Measurements from ENCODE around the gene ZMYND8. TPM values are rescaled to one million over a fixed set of nuclear protein-coding genes. Genes with fewer than 3 reads are reported as not detected.

ZMYND8 gene
- total and polyA plus RNA-seq, 2 of the 8 experiments (the other 6 are each of a cell fraction or from before 2014, with no cell fraction given): 50.5 to 163 TPM

GRCh38 chr20:47315339-47316056 is 41.0 kb downstream of the ZMYND8 start (continued):
- TF ChIP-seq, protein P1, sequence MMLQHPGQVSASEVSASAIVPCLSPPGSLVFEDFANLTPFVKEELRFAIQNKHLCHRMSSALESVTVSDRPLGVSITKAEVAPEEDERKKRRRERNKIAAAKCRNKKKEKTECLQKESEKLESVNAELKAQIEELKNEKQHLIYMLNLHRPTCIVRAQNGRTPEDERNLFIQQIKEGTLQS (IDR thresholded peaks at IDR 0.05; ENCODE audit: insufficient read depth, low read depth, low read length): no peak
- TF ChIP-seq EP300 (IDR thresholded peaks at IDR 0.05; ENCODE audit: borderline replicate concordance in 1 of 2, low read depth in 2 of 2, low read length in 2 of 2) (no peak), EZH2 (IDR thresholded peaks at IDR 0.05; ENCODE audit: low read depth, low read length, severe bottlenecking) (no peak), TBP (IDR thresholded peaks at IDR 0.05; ENCODE audit: low read depth, low read length) (no peak; the same call in 1 of the 2 replicates), CTBP2 (IDR thresholded peaks at IDR 0.05; ENCODE audit: borderline replicate concordance, insufficient read depth, insufficient read length, low read length) (no peak), NRF1 (IDR thresholded peaks at IDR 0.05; ENCODE audit: low read depth, low read length) (no peak), JUN (IDR thresholded peaks at IDR 0.05; ENCODE audit: low read depth, low read length) (no peak), SP1 (IDR thresholded peaks at IDR 0.05; ENCODE audit: low read depth, low read length) (0 out of 2 replicates have a peak, but pooled peaks have one; percentile 25), RAD21 (IDR thresholded peaks at IDR 0.05 in 1 of 2, conservative IDR thresholded peaks at IDR 0.05 in 1 of 2; ENCODE audit: low read depth in 2 of 2, low read length in 2 of 2) (peak in 1 of 2 experiments; percentile 7; a peak in 1 of 4 replicates), CHD1 (IDR thresholded peaks at IDR 0.05; ENCODE audit: low read depth, low read length) (no peak), ASH2L (IDR thresholded peaks at IDR 0.05; ENCODE audit: low read length) (no peak), CREB1 (IDR thresholded peaks at IDR 0.05) (no peak), MAFK (IDR thresholded peaks at IDR 0.05; ENCODE audit: low read depth, low read length) (peak; percentile 79; the same call in 1 of the 2 replicates), SUZ12 (IDR thresholded peaks at IDR 0.05; ENCODE audit: low read length) (no peak), CEBPB (IDR thresholded peaks at IDR 0.05; ENCODE audit: low read depth, low read length) (no peak), POLR2AphosphoS5 (IDR thresholded peaks at IDR 0.05; ENCODE audit: low read depth, low read length) (peak; percentile 60; the same call in 1 of the 2 replicates), SP2 (IDR thresholded peaks at IDR 0.05; ENCODE audit: low read length) (no peak), CHD2 (IDR thresholded peaks at IDR 0.05; ENCODE audit: low read length) (0 out of 2 replicates have a peak, but pooled peaks have one; percentile 52), EGR1 (IDR thresholded peaks at IDR 0.05; ENCODE audit: borderline replicate concordance, low read depth, low read length) (peak; percentile 25; the same call in 1 of the 2 replicates)
- TF ChIP-seq, protein P2, sequence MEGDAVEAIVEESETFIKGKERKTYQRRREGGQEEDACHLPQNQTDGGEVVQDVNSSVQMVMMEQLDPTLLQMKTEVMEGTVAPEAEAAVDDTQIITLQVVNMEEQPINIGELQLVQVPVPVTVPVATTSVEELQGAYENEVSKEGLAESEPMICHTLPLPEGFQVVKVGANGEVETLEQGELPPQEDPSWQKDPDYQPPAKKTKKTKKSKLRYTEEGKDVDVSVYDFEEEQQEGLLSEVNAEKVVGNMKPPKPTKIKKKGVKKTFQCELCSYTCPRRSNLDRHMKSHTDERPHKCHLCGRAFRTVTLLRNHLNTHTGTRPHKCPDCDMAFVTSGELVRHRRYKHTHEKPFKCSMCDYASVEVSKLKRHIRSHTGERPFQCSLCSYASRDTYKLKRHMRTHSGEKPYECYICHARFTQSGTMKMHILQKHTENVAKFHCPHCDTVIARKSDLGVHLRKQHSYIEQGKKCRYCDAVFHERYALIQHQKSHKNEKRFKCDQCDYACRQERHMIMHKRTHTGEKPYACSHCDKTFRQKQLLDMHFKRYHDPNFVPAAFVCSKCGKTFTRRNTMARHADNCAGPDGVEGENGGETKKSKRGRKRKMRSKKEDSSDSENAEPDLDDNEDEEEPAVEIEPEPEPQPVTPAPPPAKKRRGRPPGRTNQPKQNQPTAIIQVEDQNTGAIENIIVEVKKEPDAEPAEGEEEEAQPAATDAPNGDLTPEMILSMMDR (IDR thresholded peaks at IDR 0.05; ENCODE audit: control extremely low read depth in 1 of 3, insufficient read depth in 1 of 3, low read depth in 1 of 3, low read length in 3 of 3): no peak
- TF ChIP-seq, protein P3, sequence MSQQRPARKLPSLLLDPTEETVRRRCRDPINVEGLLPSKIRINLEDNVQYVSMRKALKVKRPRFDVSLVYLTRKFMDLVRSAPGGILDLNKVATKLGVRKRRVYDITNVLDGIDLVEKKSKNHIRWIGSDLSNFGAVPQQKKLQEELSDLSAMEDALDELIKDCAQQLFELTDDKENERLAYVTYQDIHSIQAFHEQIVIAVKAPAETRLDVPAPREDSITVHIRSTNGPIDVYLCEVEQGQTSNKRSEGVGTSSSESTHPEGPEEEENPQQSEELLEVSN (IDR thresholded peaks at IDR 0.05): no peak

Measured in H1 (cell line).